ENCODE measurements around the gene OLFM2. TPM values are rescaled to one million over a fixed set of nuclear protein-coding genes. Genes with fewer than 3 reads are reported as not detected.

OLFM2 gene
- total RNA-seq, 1 experiment from 2014 or later = 9.7 TPM

- Histone ChIP-seq H3K27ac (ENCODE audit: low read length) (no peak overlapping the region), H3K9me3 (ENCODE audit: control insufficient read depth, insufficient read depth, low read depth, low read length) (no peaks in the 10 kb centered on the region), H3K4me1 (ENCODE audit: control insufficient read depth, insufficient read depth, low read length) (no peaks in the 10 kb centered on the region), H3K36me3 (ENCODE audit: control insufficient read depth, insufficient read depth, low read length) (no peaks in the 10 kb centered on the region), H3K27me3 (ENCODE audit: control insufficient read depth, insufficient read depth, low read length) (no peaks in the 10 kb centered on the region), H3K4me3 (ENCODE audit: low read depth in 2 of 2, low read length in 2 of 2) (peak overlapping the region; percentile 44 to 45)
- BruUV-seq (replicated peaks) = no TSS peak
- CTCF ChIA-PET = no interaction called here
- no peak for TF ChIP-seq POLR2AphosphoS5 (IDR thresholded peaks at IDR 0.05; ENCODE audit: low read depth, low read length)
- no peak for TF ChIP-seq TCF7L2 (IDR thresholded peaks at IDR 0.05; ENCODE audit: low read depth, low read length)
- no peak for TF ChIP-seq CTCF (IDR thresholded peaks at IDR 0.05)
- TF ChIP-seq REST (IDR thresholded peaks at IDR 0.05; ENCODE audit: insufficient read depth in 1 of 2, low read depth in 2 of 2, low read length in 1 of 2) = no peak
- no peak for TF ChIP-seq SIN3A (IDR thresholded peaks at IDR 0.05; ENCODE audit: borderline replicate concordance, insufficient read depth, low read depth, low read length)
- peak; percentile 61 for ATAC-seq
- POLR2A ChIA-PET = no interaction called here
- in situ Hi-C loops (cut with HindIII; ENCODE audit: low pct_unique_long_range_greater_than_20kb, low sequenced_read_pairs) = no loop called here
- no peak for DNase-seq (ENCODE audit: low read depth, low spot score)
- intact Hi-C loops (cut with micrococcal nuclease; ENCODE audit: unreplicated experiment) = no loop called here
Measured at GRCh38 chr19:9913237-9914000, 22.9 kb downstream of the OLFM2 start.

GRCh38 chr19:9912551-9913236, 23.6 kb downstream of the OLFM2 start:
- ATAC-seq (no peak), DNase-seq (ENCODE audit: low read depth, low spot score) (no peak)
- Histone ChIP-seq H3K9me3 (ENCODE audit: control insufficient read depth, insufficient read depth, low read depth, low read length) (no peaks in the 10 kb centered on the region), H3K27ac (ENCODE audit: low read length) (no peak overlapping the region), H3K4me3 (ENCODE audit: low read depth in 2 of 2, low read length in 2 of 2) (peak overlapping the region; percentile 44 to 45), H3K36me3 (ENCODE audit: control insufficient read depth, insufficient read depth, low read length) (no peaks in the 10 kb centered on the region), H3K27me3 (ENCODE audit: control insufficient read depth, insufficient read depth, low read length) (no peaks in the 10 kb centered on the region), H3K4me1 (ENCODE audit: control insufficient read depth, insufficient read depth, low read length) (no peaks in the 10 kb centered on the region)
- ChIA-PET POLR2A (no interaction called here), CTCF (no interaction called here)
- intact Hi-C loops (cut with micrococcal nuclease; ENCODE audit: unreplicated experiment) (no loop called here), in situ Hi-C loops (cut with HindIII; ENCODE audit: low pct_unique_long_range_greater_than_20kb, low sequenced_read_pairs) (no loop called here)
- TF ChIP-seq REST (IDR thresholded peaks at IDR 0.05; ENCODE audit: insufficient read depth in 1 of 2, low read depth in 2 of 2, low read length in 1 of 2) (no peak), POLR2AphosphoS5 (IDR thresholded peaks at IDR 0.05; ENCODE audit: low read depth, low read length) (no peak), TCF7L2 (IDR thresholded peaks at IDR 0.05; ENCODE audit: low read depth, low read length) (no peak), CTCF (IDR thresholded peaks at IDR 0.05) (no peak), SIN3A (IDR thresholded peaks at IDR 0.05; ENCODE audit: borderline replicate concordance, insufficient read depth, low read depth, low read length) (no peak)
- no TSS peak for BruUV-seq (replicated peaks)
